ENCODE data around the gene DIP2C.

GRCh38 chr10:618229-618989 lies 71.1 kb downstream of the DIP2C start:
- TF ChIP-seq POLR2A (IDR thresholded peaks at IDR 0.05; ENCODE audit: low read depth, low read length) (no peak), POLR2AphosphoS5 (IDR thresholded peaks at IDR 0.05; ENCODE audit: low read depth, low read length) (no peak), TAF1 (IDR thresholded peaks at IDR 0.05; ENCODE audit: borderline replicate concordance, low read depth, low read length) (no peak)

All from GM12892 (cell line).